Measurements from ENCODE around the gene C2orf80.

GRCh38 chr2:208172125-208172524, 17.7 kb downstream of the C2orf80 start:
- no peak for TF ChIP-seq CTCF (IDR thresholded peaks at IDR 0.05)
- no peak for TF ChIP-seq POLR2A (IDR thresholded peaks at IDR 0.05)
